ENCODE results near the gene SMG1.
"Not testable (repeated sequence)": the region's sequence is repeated elsewhere in the genome, so short reads cannot be mapped to it uniquely, and the experiment has no call there.

The SMG1 gene

DNA sequence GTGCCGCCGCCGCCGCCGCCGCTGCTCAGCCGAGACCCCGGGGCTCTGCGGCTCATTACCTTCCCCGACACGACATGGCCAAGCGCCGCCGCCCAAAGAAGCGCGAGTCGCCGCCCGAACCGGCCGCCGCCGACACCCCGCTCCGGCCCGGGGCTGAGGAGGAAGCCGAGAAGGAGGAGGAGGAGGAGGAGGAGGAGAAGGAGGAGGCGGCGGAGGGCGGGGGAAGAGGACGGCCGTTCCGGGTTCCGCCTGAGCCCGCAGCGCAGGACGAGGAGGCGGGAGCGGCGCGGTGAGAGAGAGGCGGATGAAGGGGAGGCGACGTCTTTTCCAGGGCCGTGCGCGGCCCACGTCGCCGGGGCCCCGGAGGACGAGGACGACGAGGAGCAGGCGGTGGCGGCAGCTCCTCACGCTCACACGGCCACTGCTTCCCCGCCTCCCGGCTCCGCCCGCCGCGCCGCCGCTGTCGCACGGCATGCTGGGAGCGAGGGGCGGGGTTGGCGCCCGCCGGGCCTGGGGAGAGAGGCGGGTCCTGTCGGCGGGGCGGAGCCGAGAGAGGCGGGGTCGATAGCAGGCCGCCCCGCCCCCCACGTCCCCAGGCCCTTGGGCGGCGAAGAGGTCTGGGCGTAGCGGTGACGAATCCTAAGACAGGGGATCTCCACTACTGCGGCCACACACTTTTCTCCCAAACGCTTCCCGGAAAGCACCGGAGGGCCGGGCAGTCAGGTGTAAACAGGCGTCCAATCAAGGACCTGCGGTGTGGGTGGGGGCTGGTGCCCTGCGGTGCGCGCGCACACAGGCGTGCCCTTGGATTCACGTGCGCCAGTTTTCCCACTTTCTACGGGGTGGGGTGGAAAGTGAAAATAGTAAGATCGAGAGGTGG lies at the start of gene SMG1:
Gene SMG1 (minus strand): TSS at position 423 of the 880 bp plus-strand sequence. CDS start 367 bp downstream, at position 56.
- peak; percentile 96 for DNase-seq

DNA sequence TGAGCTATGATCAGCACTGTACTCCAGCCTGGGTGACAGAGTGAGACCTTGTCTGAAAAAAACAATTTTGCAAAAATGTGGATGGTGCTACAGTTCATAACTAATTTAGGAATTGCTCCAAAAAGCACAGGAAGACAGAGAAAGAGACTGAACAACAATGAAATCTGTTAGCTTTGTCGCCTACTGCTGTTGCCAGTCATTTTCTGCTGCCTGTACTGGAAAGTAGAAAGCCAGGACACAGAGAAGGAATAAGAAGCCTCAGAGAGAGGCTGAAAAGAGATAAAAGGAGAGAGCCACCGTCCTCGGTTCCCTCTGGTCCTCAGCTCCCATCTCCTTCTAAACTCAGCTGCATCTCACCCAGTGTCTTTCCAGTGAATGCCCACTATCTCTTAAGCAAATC lies 48.9 kb upstream of the SMG1 start:
- DNase-seq: no peak

DNA sequence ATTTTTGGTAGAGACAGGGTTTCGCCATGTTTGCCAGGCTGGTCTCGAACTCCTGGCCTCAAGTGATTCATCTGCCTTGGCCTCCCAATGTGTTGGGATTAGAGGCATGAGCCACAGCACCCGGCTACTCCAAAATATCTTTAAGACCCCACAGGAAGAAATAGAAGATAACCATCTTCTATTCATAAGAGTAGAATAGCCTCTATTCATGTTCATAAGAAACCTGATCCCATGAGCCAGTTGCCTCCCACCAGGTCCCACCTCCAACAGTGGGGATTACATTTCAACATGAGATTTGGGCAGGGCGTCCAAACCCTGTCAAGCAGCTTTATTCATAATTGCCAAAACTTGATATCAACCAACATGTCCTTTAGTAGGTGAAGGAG lies 43.6 kb upstream of the SMG1 start:
- no peak for DNase-seq

DNA sequence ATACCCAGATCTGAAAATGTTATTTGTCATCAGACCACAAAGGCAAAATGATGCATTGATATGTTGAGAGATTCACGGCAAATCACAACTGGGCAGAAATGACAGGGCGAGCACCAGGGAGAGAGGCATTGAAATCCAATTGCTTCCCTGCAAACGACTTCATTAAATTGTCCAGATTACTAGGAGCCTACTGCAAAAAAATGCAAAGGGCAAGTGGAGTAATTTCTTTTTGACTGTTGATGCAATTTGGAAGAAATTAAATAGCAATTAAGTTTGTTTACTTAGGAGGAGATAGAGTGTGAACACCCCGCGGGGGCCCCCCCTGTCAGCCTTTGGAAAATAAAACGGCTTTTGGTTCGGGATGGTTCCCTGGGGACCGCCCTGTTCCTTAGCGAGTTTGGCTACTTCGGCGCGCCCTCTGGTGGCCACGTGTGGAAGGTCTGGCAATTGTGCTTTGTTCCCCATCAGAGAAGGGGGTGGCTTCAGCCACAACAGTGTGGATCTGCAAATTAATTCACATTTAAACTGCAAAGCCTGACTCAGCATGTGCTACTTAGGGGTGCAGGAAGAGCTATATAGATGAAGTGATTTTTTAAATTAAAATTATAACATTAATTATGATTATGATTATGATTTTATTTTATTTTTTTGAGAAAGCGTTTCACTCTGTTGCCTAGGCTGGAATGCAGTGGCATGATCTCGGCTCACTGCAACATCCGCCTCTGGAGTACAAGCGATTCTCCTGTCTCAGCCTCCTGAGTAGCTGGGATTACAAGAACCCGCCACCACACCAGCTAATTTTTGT lies 43.0 kb upstream of the SMG1 start:
- DNase-seq: peak; percentile 73

DNA sequence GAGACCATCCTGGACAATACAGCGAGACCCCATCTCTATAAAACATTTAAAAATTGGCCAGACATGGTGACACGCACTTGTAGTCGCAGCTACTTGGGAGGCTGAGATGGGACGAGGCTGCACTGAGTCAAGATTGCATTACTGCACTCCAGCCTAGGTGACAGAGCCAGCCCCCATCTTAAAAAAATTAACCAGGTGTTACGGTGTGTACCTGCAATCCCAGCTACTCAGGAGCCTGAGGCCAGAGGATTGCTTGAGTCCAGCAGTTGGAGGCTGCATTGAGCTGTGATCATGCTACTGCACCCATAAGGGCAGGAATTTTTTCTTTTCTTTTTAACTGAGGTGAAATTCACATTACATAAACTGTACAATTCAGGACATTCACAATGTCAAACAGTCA lies 40.6 kb upstream of the SMG1 start:
- no peak for DNase-seq

DNA sequence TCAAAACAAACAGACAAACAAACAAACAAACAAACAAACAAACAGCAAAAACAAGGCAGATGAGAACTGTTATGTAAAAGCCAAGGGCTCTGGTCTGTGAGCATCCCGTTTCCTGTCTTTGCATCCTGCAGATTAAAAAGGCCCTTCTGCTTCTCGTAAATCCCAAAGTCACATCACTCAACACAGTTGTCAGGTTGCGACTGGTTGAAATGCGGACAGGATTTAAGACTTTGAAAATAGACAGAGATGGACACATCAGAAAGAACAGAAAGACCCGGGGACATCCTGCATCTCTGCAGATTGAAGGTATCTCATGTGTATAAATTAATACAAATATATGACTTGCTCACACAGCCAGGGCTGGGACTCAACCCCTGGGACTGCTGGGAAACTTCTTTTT lies 39.3 kb upstream of the SMG1 start:
- no peak for DNase-seq

DNA sequence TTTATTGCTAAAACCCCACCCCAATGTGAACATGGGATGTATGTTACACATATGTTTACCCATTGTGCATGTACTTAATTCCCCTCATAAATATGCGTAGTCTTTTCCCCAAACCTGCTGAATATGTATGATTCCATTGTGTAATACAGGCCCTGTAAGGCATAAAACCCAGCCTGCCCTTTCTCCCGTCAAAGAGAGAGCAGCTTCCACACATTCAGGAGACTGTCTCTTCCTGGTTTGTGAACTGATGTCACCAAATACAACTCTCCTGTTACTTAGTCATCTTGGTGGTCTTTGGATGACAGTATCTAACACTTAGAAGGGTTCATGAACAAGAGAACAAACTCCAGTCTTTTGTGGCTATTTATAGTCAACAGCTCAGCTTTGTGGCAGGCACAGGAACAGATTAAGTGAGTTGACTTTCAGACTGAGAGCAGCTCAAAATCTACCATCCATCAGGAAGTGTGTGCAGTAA lies 32.9 kb upstream of the SMG1 start:
- DNase-seq: no peak

DNA sequence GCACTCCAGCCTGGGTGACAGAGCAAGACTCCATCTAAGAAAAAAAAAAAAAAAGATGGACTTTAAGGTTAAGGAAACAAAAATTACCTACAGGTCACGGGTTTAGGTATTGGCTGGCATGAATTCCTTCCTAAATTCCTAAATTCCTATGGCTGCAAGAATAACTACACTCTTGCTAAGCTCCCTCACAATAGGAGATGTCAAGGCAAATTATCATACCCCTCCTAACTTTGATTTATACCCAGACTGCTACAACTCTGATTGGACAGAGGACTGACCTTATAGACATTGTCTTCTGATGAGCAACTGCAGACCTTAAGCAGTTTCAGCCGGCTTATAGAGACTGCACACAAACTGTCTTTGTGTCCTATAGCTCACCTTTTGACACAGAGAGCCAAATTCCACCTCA lies 32.4 kb upstream of the SMG1 start:
- DNase-seq: no peak

DNA sequence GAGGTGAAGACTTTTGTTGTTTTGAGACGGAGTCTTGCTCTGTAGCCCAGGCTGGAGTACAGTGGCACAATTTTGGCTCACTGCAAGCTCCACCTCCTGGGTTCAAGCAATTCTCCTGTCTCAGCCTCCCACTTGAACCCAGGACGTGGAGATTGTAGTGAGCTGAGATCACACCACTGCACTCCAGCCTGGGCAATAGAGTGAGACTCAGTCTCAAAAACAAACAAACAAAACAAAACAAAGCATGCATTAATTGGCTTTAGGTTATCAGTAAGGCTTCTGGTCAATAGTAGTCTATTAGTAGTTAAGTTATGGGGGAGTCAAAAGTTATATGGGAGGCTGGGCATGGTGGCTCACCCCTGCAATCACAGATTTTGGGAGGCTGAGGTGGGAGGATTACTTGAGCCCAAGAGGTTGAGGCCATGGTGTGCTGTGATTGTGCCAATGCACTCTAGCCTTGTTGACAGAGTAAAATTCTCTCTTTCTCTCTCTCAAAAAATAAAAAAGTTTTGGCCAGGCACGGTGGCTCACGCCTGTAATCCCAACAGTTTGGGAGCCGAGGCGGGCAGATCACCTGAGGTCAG lies 30.5 kb upstream of the SMG1 start:
- not testable (repeated sequence) for DNase-seq

DNA sequence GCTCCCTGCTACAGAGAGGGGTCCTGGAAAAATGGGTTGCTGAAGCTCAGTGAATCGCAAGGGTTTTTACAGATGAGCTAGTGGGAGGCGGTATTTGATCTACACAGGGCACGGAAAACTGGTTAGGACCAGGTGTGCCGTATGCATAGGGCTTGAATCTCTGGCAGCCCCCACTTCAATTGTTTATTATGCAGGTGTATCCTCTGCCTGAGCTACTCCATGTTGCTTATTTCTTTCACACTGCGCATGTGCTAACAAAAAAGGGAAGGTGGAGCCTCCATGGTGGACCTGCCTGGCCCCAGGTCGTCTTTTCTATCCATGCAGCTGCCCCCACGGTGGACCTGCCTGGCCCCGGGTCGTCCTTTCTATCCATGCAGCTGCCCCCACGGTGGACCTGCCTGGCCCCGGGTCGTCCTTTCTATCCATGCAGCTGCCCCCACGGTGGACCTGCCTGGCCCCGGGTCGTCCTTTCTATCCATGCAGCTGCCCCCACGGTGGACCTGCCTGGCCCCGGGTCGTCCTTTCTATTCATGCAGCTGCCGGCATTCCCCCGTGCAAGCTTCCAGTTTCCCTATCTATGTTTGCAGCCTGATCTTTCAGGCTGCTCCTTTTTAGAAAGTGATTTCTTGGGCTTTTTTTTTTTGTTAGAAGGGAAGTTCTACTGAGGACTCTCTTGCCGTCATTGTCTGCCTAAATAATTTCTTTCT lies 29.8 kb upstream of the SMG1 start:
- DNase-seq: not testable (repeated sequence)

DNA sequence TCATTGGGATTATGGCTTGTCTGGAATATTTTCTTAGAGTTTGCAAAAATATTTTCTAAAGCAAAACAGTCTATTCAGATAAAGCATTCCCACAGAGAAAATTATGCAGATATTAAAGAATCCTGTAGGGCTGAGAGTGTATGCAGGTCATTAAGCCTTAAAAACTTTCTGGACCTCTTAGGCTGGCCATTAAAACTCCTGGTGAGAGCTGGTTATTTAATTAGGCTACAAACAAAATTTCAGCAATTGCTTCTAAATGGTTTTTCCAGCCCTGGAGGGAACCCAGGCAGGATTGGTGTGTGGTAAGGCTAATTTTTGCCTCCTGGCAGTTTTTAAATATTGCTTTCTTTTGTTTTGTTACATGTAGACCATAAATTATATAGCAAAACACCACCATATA lies 27.3 kb upstream of the SMG1 start:
- DNase-seq: no peak

DNA sequence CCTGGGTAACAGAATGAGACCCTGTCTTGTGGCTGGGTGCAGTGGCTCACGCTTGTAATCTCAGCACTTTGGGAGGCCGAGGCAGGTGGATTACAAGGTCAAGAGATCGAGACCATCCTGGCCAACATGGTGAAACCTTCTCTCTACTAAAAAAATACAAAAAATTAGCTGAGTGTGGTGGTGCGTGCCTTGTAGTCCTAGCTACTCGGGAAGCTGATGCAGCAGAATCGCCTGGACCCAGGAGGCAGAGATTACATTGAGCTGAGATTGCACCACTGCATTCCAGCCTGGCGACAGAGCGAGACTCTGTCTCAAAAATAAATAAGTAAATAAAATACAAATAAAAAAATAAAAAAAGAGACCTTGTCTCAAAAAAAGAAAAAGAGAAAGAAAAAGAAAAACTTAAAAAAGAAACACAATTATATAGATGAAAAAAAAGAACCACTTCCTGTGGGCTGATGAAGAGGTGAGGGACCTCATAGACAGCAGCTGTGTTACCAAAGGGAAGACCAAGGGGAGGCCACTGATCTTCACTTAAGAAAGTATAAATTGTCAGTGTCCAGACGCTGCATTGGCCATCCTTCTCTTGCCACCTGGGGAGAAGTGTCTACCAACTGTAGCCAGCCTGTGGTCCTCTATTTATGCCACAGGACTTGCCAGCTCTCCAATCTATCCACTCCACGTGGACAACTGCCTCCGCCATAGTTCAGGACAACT lies 24.4 kb upstream of the SMG1 start:
- DNase-seq: no peak

DNA sequence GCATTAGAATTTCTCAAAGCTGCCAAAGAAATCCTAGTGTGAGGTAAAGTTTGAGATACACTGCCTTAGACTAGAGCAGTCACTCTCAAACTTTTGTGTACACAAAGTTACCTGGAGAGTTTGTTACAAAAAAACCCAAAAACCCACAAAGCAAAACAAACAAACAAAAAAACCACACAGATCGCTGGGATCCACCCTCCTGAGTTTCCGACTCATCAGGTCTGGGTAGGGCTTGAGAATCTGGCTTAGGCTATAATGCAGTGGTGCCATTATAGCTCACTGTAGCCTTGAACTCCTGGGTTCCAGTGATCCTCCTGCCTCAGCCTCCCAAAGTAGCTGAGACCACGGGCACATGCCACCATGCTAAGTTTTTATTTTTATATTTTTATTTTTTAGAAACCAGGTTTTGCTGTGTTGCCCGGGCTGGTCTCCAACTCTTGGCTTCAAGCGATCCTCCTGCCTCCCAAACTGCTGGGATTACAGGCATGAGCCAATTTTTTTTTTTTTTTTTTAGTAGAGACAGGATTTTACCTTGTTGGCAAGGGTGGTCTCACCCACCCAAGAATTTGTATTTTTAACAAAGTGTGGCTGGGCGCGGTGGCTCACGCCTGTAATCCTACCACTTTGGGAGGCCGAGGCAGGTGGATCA lies 22.3 kb upstream of the SMG1 start:
- DNase-seq: no peak

DNA sequence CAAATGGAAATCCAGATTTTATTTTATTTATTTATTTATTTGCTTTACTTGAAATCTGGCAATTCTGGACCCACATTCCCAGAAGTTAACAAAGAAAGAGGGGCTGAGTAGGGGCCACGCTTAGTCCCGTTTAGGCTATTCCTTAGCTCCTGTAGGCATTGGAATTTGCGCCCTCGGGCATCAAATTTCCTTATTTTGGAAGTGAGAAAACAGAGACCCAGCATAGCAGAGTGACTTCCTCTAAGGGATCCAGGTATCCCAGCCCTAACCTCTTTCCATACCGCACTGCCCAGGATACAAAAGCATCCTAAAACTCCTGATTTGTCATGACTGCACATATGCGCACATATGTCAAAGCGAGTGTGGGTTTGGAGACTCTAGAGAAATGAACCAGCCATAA lies 19.0 kb upstream of the SMG1 start:
- DNase-seq: no peak

DNA sequence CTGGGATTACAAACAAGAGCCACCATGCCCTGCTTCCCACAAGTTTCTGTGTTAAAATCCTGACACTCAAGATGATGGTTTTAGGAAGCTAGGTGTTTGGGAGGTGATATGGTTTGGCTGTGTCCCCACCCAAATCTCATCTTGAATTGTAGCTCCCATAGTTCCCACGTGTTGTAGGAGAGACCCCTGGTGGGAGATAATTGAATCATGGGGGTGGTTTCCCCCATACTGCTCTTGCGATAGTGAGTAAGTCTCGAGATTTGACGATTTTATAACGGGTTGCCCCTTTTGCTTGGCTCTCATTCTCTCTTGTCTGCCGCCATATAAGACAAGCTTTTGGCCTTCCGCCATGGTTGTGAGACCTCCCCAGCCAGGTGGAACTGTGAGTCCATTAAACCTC lies 17.2 kb upstream of the SMG1 start:
- DNase-seq: no peak

DNA sequence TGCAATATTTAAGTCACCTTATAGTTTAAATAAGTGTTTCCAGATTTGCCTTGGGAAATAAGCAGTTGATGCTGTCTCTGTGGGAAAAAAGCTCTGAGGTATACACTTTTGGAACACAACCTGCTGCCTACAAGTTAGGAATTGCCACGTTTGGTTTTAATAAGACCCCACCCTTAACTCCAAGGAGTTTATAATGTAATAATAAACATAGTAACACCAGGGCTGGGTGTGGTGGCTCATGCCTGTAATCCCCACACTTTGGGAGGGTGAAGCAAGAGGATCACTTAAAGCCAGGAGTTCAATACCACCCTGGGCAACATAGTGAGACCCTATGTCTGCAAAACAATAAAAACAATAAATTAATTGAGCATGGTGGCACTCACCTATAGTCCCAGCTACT lies 15.9 kb upstream of the SMG1 start:
- no peak for DNase-seq

DNA sequence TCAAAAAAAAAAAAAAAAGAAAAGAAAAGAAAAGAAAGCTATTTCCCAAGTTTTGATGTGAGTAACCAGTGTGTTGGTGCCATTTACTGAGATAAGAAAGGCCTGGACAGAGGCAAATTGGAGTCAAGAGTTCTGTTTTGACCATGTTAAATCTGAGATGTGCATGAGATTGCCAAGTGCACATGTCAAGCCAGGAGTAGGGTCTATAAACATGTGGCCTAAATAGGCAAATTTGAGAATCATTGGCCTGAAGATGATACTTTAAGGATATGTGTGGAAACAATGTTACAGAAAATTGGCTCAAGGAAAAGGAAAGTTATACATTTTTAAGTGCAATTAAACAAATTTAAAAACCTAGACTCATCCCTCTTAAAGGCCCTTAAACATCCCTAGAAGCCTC lies 15.3 kb upstream of the SMG1 start:
- no peak for DNase-seq

DNA sequence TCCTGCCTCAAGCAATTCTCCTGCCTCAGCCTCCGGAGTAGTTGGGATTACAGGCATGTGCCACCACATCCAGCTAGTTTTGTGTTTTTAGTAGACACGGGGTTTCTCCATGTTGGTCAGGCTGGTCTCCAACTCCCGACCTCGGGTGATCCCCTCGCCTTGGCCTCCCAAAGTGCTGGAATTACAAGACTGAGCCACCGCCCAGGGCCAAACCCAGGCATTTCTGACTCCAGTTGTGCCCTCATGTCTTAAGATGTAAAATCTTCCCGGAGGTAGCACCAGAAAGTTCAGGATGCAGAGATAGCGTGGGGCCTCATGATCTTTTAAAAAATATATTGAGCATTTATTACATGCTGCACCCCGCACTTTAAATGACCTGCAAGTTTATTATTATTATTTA lies 12.8 kb upstream of the SMG1 start:
- no peak for DNase-seq

DNA sequence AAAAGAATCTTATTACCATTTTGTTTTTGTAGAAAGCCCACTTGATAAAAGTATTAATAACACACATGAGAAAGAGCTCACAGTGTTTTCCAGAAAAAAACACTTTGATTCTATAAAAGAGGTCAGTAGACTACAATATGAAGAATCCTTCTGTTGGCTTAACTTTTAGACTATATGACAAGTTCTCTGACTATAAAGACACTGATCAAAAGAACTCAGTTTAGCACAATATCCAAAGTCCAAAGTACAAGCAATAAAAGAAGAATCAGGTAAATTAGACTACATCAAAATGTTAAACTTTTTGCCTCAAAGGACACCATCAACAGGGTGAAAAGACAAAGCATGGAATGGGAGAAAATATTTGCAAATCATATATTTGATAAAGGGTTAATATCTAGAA lies 11.2 kb upstream of the SMG1 start:
- DNase-seq: no peak

DNA sequence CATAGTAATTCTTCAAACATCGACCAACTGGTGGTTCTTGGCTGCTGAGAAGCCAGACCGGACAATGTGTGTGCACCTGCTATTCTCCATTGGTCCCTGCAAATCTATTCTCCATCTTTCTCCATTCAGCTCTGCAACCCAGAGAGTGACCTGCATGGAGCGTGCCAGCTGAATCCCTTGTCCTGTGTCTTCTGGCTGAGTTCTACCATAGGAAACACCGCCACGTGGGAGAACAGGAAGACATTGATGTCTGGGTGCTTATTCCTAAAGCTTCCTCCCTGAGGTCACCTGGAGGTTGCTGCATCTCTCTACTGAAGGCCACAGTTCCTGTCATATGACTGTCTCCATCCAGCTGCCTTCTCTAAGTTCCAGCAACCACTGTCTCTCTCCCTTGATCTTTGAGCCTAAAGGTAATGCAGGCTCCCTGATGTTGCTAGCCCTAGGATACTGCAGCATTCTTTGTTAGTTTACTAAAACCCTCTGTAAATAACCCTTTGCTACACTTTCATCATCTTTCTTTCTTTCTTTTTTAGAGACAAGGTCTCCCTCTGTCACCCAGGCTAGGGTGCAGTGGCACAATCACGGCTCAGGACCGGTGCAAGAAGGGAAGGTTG lies 10.6 kb upstream of the SMG1 start:
- DNase-seq: no peak

DNA sequence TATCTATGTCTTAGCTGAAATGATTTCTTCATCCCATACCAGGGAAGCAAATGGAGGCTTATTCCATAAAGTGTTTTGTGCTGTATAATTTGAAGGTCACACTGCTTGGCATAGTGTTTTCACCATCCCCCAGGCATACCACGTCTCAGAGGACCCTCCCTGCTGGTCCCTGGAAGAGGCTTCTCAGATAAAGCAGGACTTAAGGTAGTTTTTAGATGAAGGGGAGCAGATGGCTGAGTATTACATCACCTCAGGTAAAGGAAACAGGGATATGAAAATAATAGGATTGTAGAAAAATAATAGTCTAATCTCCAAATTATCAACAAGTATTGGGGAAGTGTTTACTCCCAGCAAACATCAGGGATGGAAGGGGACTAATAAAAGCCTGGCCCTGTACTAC lies 7.3 kb upstream of the SMG1 start:
- no peak for DNase-seq
